T47D (cell line): ENCODE results near the gene SLC1A1.
A peak's percentile ranks its signal among the peaks of the same experiment; 100 is the strongest.
"Not testable (repeated sequence)": the region's sequence is repeated elsewhere in the genome, so short reads cannot be mapped to it uniquely, and the experiment has no call there.

Experiments
- DNase-seq, 2 experiments: peaks; one replicate each; pipeline versions ENCODE4 v3.0.0 to v3.0.0-alpha.2; 2011 to 2012; ENCODE audit warnings: low read depth in 1 of 2, low spot score in 1 of 2
- JUND ChIP-seq: IDR thresholded peaks from 2 replicates; pipeline ENCODE4 v1.6.1; 2012; ENCODE audit warnings: low read depth
- in situ Hi-C: cut with HindIII; loops from 2 replicates; pipeline ENCODE4 v1.10.0; 2016; ENCODE audit warnings: low sequenced_read_pairs, low pct_unique_long_range_greater_than_20kb

The SLC1A1 gene

GRCh38 chr9:4537581-4537980, 47.3 kb downstream of the SLC1A1 start:
- in situ Hi-C loops, result no loop called here
- TF ChIP-seq JUND, result no peak
- DNase-seq, result no peak

- in situ Hi-C loops, result no loop called here
- no peak for TF ChIP-seq JUND
- no peak for DNase-seq
These were observed 47.8 kb downstream of the SLC1A1 start for GRCh38 chr9:4538107-4538506.

GRCh38 chr9:4538621-4539020, 48.4 kb downstream of the SLC1A1 start:
- in situ Hi-C loops, result no loop called here
- TF ChIP-seq JUND, result no peak

GRCh38 chr9:4540425-4540824, 50.2 kb downstream of the SLC1A1 start:
- no peak for TF ChIP-seq JUND
- no peak for DNase-seq

More at GRCh38 chr9:4538621-4539020, 48.4 kb downstream of the SLC1A1 start:
- peak in 1 of 2 experiments; percentile 5 for DNase-seq

GRCh38 chr9:4541281-4541680, 51.0 kb downstream of the SLC1A1 start:
- in situ Hi-C loops, result no loop called here
- DNase-seq, result no peak
- TF ChIP-seq JUND, result no peak

More at GRCh38 chr9:4540425-4540824, 50.2 kb downstream of the SLC1A1 start:
- in situ Hi-C loops, result no loop called here

- TF ChIP-seq JUND, result no peak
- no peak for DNase-seq
- in situ Hi-C loops, result no loop called here
These were observed 51.6 kb downstream of the SLC1A1 start for GRCh38 chr9:4541856-4542255.

- in situ Hi-C loops, DNase-seq: not testable (repeated sequence)
These were observed 54.4 kb downstream of the SLC1A1 start for GRCh38 chr9:4544714-4545113.

- in situ Hi-C loops, result no loop called here
- no peak for TF ChIP-seq JUND
- DNase-seq, result no peak
These were observed 56.7 kb downstream of the SLC1A1 start for GRCh38 chr9:4547016-4547415.

- DNase-seq, result peak in 1 of 2 experiments; percentile 16
- in situ Hi-C loops, result no loop called here
- no peak for TF ChIP-seq JUND
These were observed 58.8 kb downstream of the SLC1A1 start for GRCh38 chr9:4548811-4549725.

- TF ChIP-seq JUND, result no peak
- no peak for DNase-seq
- in situ Hi-C loops, result no loop called here
These were observed 59.6 kb downstream of the SLC1A1 start for GRCh38 chr9:4549751-4550295.

GRCh38 chr9:4550777-4551484, 60.7 kb downstream of the SLC1A1 start:
- in situ Hi-C loops, result no loop called here
- no peak for TF ChIP-seq JUND
- DNase-seq, result no peak

GRCh38 chr9:4553951-4554381, 63.7 kb downstream of the SLC1A1 start:
- no peak for TF ChIP-seq JUND
- no peak for DNase-seq
- in situ Hi-C loops, result no loop called here

GRCh38 chr9:4555236-4555635, 65.0 kb downstream of the SLC1A1 start:
- in situ Hi-C loops, result no loop called here
- no peak for DNase-seq
- TF ChIP-seq JUND, result no peak
